Right lobe of liver (tissue), 4 donors: ENCODE data around the gene RNF145.

Experiments
- POLR2A ChIP-seq: fragments of 450-650 bp; IDR thresholded peaks from one replicate; pipeline ENCODE4 v1.6.1; 2017; ENCODE audit warnings: antibody characterized with exemption, mild to moderate bottlenecking
- TF ChIP-seq, protein P1 (sequence below), 4 donors: fragments of 200-600 bp in 3 of 4; fragments of 450-650 bp in 1 of 4; IDR thresholded peaks; one replicate each; pipeline versions ENCODE4 v1.5.1 to v1.8.0; 2016 to 2022; ENCODE audit warnings: antibody characterized with exemption in 4 of 4, mild to moderate bottlenecking in 2 of 4
- donor health status: DM: no; HTN: no; CAD: no.
- donor health status: DM: no; HTN: no; CAD: no.
- donor health status: DM: no; HTN: yes; CAD: no.

DNA sequence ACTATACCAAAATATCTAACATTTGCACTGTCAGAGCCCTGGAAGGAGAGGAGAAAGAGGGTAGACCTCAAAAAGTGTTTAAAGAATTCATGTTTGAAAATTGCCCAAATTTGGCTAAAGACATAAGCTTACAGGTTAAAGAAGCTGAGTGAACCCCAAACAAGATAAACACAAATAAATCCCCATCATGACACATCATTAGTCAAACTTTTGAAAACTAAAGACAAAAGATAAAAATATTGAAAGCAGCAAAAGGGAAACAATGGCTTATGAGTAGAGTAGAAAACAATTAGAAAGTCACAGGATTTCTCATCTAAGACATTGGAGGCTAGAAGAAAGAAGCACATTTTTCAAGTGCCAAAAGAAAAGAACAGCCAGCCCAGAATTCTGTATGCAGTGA is 47.7 kb upstream of the RNF145 start:
- no peak for TF ChIP-seq POLR2A
- TF ChIP-seq, protein P1, sequence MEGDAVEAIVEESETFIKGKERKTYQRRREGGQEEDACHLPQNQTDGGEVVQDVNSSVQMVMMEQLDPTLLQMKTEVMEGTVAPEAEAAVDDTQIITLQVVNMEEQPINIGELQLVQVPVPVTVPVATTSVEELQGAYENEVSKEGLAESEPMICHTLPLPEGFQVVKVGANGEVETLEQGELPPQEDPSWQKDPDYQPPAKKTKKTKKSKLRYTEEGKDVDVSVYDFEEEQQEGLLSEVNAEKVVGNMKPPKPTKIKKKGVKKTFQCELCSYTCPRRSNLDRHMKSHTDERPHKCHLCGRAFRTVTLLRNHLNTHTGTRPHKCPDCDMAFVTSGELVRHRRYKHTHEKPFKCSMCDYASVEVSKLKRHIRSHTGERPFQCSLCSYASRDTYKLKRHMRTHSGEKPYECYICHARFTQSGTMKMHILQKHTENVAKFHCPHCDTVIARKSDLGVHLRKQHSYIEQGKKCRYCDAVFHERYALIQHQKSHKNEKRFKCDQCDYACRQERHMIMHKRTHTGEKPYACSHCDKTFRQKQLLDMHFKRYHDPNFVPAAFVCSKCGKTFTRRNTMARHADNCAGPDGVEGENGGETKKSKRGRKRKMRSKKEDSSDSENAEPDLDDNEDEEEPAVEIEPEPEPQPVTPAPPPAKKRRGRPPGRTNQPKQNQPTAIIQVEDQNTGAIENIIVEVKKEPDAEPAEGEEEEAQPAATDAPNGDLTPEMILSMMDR (IDR thresholded peaks at IDR 0.05): no peak
